Renal cortex interstitium (tissue), 11 donors: ENCODE results near the gene FZD4. TPM values are rescaled to one million over a fixed set of nuclear protein-coding genes. Genes with fewer than 3 reads are reported as not detected.
"Not testable (repeated sequence)": the region's sequence is repeated elsewhere in the genome, so short reads cannot be mapped to it uniquely, and the experiment has no call there.

Experiments used
- DNase-seq, 11 donors: peaks; one replicate each; pipeline ENCODE4 v3.0.0-alpha.2; 2013; ENCODE audit warnings: low read depth in 9 of 11, low spot score in 4 of 11; ENCODE audit errors: extremely low read depth in 1 of 11
- polyA plus RNA-seq, 3 donors: library from polyadenylated mRNA; unstranded; fragments of 120-200 nt; gene quantifications; one replicate each; pipeline ENCODE4 v1.2.1, GENCODE V29; 2013; ENCODE audit not compliant: insufficient read length in 3 of 3

FZD4 gene
- polyA plus RNA-seq, 3 donors = 74.2 to 98.8 (median 78.9) TPM

- not testable (repeated sequence) for DNase-seq
These were observed 11.7 kb downstream of the FZD4 start for GRCh38 chr11:86943505-86943904.

GRCh38 chr11:86941871-86942599, 13.2 kb downstream of the FZD4 start:
- DNase-seq = no peak

- DNase-seq = no peak
These were observed 13.9 kb downstream of the FZD4 start for GRCh38 chr11:86941077-86941870.

GRCh38 chr11:86940122-86940777, 14.9 kb downstream of the FZD4 start:
- peak in 5 of 11 donors; percentile 72 to 83 (median 76) for DNase-seq

- DNase-seq = peak in 3 of 11 donors; percentile 73 to 85 (median 79)
These were observed 16.0 kb downstream of the FZD4 start for GRCh38 chr11:86938900-86939880.

GRCh38 chr11:86938203-86938899, 16.8 kb downstream of the FZD4 start:
- DNase-seq = no peak

- DNase-seq = not testable (repeated sequence)
These were observed 17.9 kb downstream of the FZD4 start for GRCh38 chr11:86937193-86937806.

GRCh38 chr11:86934926-86935579, 20.1 kb downstream of the FZD4 start:
- DNase-seq = no peak

- DNase-seq = no peak
These were observed 20.7 kb downstream of the FZD4 start for GRCh38 chr11:86934582-86934900.

GRCh38 chr11:86933891-86934581, 21.2 kb downstream of the FZD4 start:
- no peak for DNase-seq

GRCh38 chr11:86932924-86933875, 22.0 kb downstream of the FZD4 start:
- DNase-seq = no peak

GRCh38 chr11:86932259-86932585, 23.0 kb downstream of the FZD4 start:
- DNase-seq = peak in 3 of 11 donors; percentile 53 to 85 (median 84)

GRCh38 chr11:86931548-86932258, 23.5 kb downstream of the FZD4 start:
- peak in 1 of 11 donors; percentile 54 for DNase-seq

- DNase-seq = peak in 1 of 11 donors; percentile 64
These were observed 24.1 kb downstream of the FZD4 start for GRCh38 chr11:86930957-86931547.

- DNase-seq = no peak
These were observed 28.2 kb downstream of the FZD4 start for GRCh38 chr11:86926975-86927374.
